GM23248 (cell line): ENCODE measurements around the gene TEAD1. TPM values are rescaled to one million over a fixed set of nuclear protein-coding genes. Genes with fewer than 3 reads are reported as not detected.

Experiments
- DNase-seq: peaks from one replicate; pipeline ENCODE4 v3.0.0-alpha.2; 2015
- H2AFZ ChIP-seq: fragments of 200-600 bp; sonication (generic); 2 replicates; pipeline ENCODE4 v1.6.1; 2016; ENCODE audit warnings: antibody characterized with exemption
- H3F3A ChIP-seq: fragments of 200-600 bp; sonication (generic); 2 replicates; pipeline ENCODE4 v1.6.1; 2016; ENCODE audit warnings: mild to moderate bottlenecking, antibody characterized with exemption, mixed run types; ENCODE audit not compliant: insufficient read depth
- H3K27ac ChIP-seq: fragments of 200-600 bp; sonication (generic); 2 replicates; pipeline ENCODE4 v1.5.1; 2016; ENCODE audit warnings: mild to moderate bottlenecking
- H3K27me3 ChIP-seq: fragments of 200-600 bp; sonication (generic); replicated peaks from 2 replicates; pipeline ENCODE4 v1.6.1; 2016; ENCODE audit warnings: mild to moderate bottlenecking; ENCODE audit not compliant: insufficient read depth
- H3K36me3 ChIP-seq: fragments of 200-600 bp; sonication (generic); 2 replicates; pipeline ENCODE4 v1.6.1; 2016; ENCODE audit warnings: low read depth, mild to moderate bottlenecking
- H3K4me1 ChIP-seq: fragments of 200-600 bp; sonication (generic); 2 replicates; pipeline ENCODE4 v1.6.1; 2016; ENCODE audit warnings: mild to moderate bottlenecking; ENCODE audit not compliant: insufficient read depth
- H3K4me2 ChIP-seq: fragments of 200-600 bp; sonication (generic); one replicate; pipeline ENCODE4 v1.6.1; 2016; ENCODE audit warnings: mild to moderate bottlenecking; ENCODE audit not compliant: unreplicated experiment
- H3K4me3 ChIP-seq: fragments of 200-600 bp; sonication (generic); 2 replicates; pipeline ENCODE4 v1.5.1; 2016; ENCODE audit warnings: mild to moderate bottlenecking
- H3K79me2 ChIP-seq: fragments of 200-600 bp; sonication (generic); 2 replicates; pipeline ENCODE4 v1.6.1; 2016; ENCODE audit warnings: mild to moderate bottlenecking; ENCODE audit not compliant: insufficient read depth
- H3K9ac ChIP-seq: fragments of 200-600 bp; sonication (generic); 2 replicates; pipeline ENCODE4 v1.6.1; 2016; ENCODE audit warnings: mild to moderate bottlenecking
- H3K9me2 ChIP-seq: fragments of 200-600 bp; sonication (generic); 2 replicates; pipeline ENCODE4 v1.6.1; 2016; ENCODE audit warnings: mixed run types, mild to moderate bottlenecking, moderate library complexity; ENCODE audit not compliant: insufficient read depth
- H3K9me3 ChIP-seq: fragments of 200-600 bp; sonication (generic); one replicate; pipeline ENCODE4 v1.6.1; 2017; ENCODE audit warnings: low read depth
- H4K20me1 ChIP-seq: fragments of 200-600 bp; sonication (generic); 2 replicates; pipeline ENCODE4 v1.6.0; 2016; ENCODE audit not compliant: insufficient read depth
- EZH2 ChIP-seq: fragments of 200-600 bp; sonication (generic); IDR thresholded peaks from 2 replicates; pipeline ENCODE4 v1.6.1; 2018; ENCODE audit warnings: antibody characterized with exemption, mild to moderate bottlenecking; ENCODE audit not compliant: insufficient read depth, poor library complexity, severe bottlenecking
- EZH2phosphoT487 ChIP-seq: fragments of 200-600 bp; sonication (generic); IDR thresholded peaks from 2 replicates; pipeline ENCODE4 v1.6.1; 2018; ENCODE audit warnings: antibody characterized with exemption, moderate library complexity, mild to moderate bottlenecking, low read depth; ENCODE audit not compliant: insufficient read depth
- WGBS, 2 experiments: methylation state at CpG; one replicate each; pipeline ENCODE4 v1.1.6; 2015 to 2017; ENCODE audit warnings: low lambda C conversion rate in 2 of 2, low coverage in 1 of 2; ENCODE audit errors: missing lambda C conversion rate in 2 of 2; 5-methylcytosine and 5-hydroxymethylcytosine counted together
- in situ Hi-C: fragments of 300-500 bp; cut with MboI; formaldehyde crosslinking; loops from 2 replicates; pipeline ENCODE4 v1.15.0; 2020
- polyA plus RNA-seq: library from polyadenylated mRNA; unstranded; fragments of >200 nt; fragmentation: Nextera tagmentation; extraction: Ambion mirVana; gene quantifications from 2 replicates; pipeline ENCODE4 v1.2.1, GENCODE V29; 2016
- total RNA-seq: library from RNA; depleted of rRNA; stranded (reverse); fragments of >200 nt; shearing (Covaris generic); gene quantifications from 2 replicates; pipeline ENCODE4 v1.2.3, GENCODE V29; 2014

TEAD1 gene
- total and polyA plus RNA-seq, 2 experiments from 2014 or later, result 52.3 to 144 TPM

DNA sequence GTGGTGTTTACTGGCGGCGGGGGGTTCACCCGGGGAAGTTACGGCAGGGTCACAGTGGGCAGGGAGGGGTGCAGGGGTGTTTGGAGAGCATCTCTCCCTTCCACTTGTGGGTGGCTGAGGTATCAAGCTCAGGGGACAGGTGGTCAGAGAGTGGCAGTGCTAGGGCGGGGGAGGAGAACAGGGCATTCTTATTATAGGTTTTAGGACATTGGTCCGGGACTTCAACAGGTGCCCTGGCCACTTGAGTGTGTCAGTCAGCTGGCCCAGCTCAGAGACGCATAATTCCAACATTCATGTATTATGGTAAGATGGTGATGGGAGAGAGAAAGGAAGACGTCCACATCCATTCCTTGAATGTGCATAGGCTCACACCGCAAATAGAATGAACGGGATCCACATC, 101.7 kb downstream of the TEAD1 start:
- Histone ChIP-seq H3K4me3 (no peak overlapping the region), H3K27me3 (no peaks in the 10 kb centered on the region), H4K20me1 (peaks cover 23% of the 10 kb centered on the region), H3K36me3 (peaks cover 9% of the 10 kb centered on the region), H3K9me2 (no peaks in the 10 kb centered on the region), H2AFZ (no peak overlapping the region), H3F3A (peaks cover 45% of the 10 kb centered on the region), H3K79me2 (peaks cover 100% of the 10 kb centered on the region), H3K9ac (no peak overlapping the region), H3K27ac (no peak overlapping the region), H3K4me1 (peaks cover 55% of the 10 kb centered on the region), H3K4me2 (no peak overlapping the region), H3K9me3 (no peaks in the 10 kb centered on the region)
- TF ChIP-seq EZH2phosphoT487 (no peak), EZH2 (no peak)
- in situ Hi-C loops, result no loop called here
- WGBS, 2 experiments, result 78 to 81% methylated on average over 10 of the region's 10 CpGs
- no peak for DNase-seq

DNA sequence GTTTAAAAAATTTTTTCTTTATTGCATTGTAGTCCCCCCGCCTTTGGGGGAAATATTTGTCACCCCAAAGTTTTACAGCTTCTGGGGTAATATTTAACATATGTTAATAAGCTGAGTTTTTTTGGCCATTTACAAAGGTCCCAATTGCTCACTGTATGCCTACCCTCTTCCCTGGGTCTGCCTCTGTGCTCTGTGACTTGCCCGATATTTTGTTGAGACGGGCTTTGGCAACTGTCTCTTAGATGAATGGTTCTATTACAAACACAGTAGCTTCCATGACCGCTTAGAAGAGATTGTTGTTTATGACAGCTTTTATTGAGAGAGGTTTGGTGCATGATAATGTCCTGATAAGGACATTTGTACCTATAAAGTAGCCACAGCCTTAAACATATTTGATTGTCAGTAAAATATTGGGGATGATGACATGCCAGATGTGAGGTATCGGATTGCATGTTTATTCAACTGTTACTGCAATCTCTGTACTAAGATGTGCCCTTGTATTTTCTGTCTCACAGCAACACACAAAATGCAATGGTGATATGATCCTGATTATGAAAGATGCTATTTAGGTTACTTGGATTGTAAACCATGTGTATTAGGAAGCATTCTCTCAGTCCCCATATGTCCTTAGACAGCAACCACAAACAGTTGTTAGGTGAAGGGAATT, 103.1 kb downstream of the TEAD1 start:
- Histone ChIP-seq H3K27ac (peak overlapping the region; percentile 26), H3F3A (peaks cover 43% of the 10 kb centered on the region), H3K79me2 (peaks cover 100% of the 10 kb centered on the region), H4K20me1 (peaks cover 22% of the 10 kb centered on the region), H3K4me2 (no peak overlapping the region), H3K9ac (no peak overlapping the region), H2AFZ (no peak overlapping the region), H3K9me2 (no peaks in the 10 kb centered on the region), H3K4me3 (no peak overlapping the region), H3K9me3 (no peaks in the 10 kb centered on the region), H3K36me3 (peaks cover 16% of the 10 kb centered on the region), H3K27me3 (no peaks in the 10 kb centered on the region), H3K4me1 (peaks cover 41% of the 10 kb centered on the region)
- in situ Hi-C loops, result no loop called here
- TF ChIP-seq EZH2 (no peak), EZH2phosphoT487 (no peak)
- peak; percentile 47 for DNase-seq
- 80 to 84% methylated on average over 5 of the region's 5 CpGs for WGBS, 2 experiments

DNA sequence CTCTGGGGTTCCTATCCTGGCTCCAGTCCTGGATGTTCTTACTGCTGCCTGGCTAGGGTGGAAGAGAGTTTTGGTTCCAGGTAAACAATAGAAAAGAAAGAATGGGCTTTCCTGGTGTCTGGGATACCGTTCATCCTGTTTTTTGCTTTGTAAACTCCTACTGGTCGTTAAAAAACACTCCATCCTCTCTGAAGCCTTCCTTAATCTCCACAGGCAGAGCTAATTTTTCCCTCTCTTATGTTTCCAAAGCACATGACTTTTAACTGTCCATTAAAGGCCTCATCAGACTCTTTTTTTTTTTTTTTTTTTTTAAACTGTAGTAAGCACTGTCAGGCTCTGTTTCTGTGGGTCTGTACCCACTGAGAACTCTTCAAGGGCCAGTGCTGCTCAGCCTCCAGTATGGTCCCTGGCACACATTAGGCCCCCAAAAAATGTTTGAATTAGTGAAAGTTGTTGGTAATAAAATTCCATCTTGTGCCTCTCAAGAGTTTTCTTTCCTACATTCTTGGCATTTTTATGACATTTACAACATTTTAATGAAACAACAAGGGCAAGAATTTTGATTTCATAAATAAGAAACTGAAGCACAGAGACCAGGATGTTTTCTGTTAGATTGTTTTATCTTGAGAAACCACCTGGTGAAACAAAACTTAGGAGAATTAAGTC, 104.2 kb downstream of the TEAD1 start:
- no peak overlapping the region for H3K4me3 ChIP-seq
- peaks cover 18% of the 10 kb centered on the region for H4K20me1 ChIP-seq
- WGBS, 2 experiments, result 95 to 97% methylated on average over 2 of the region's 2 CpGs
- DNase-seq, result no peak
- no peak overlapping the region for H2AFZ ChIP-seq
- H3K9ac ChIP-seq, result no peak overlapping the region
- H3K9me2 ChIP-seq, result no peaks in the 10 kb centered on the region
- no peak for TF ChIP-seq EZH2
- no peak for TF ChIP-seq EZH2phosphoT487
- peaks cover 16% of the 10 kb centered on the region for H3K36me3 ChIP-seq
- peak overlapping the region; percentile 19 for H3K4me2 ChIP-seq
- no peaks in the 10 kb centered on the region for H3K27me3 ChIP-seq
- peaks cover 30% of the 10 kb centered on the region for H3K4me1 ChIP-seq
- H3K9me3 ChIP-seq, result no peaks in the 10 kb centered on the region
- in situ Hi-C loops, result no loop called here
- peak overlapping the region; percentile 26 for H3K27ac ChIP-seq
- H3K79me2 ChIP-seq, result peaks cover 100% of the 10 kb centered on the region
- H3F3A ChIP-seq, result peaks cover 36% of the 10 kb centered on the region

DNA sequence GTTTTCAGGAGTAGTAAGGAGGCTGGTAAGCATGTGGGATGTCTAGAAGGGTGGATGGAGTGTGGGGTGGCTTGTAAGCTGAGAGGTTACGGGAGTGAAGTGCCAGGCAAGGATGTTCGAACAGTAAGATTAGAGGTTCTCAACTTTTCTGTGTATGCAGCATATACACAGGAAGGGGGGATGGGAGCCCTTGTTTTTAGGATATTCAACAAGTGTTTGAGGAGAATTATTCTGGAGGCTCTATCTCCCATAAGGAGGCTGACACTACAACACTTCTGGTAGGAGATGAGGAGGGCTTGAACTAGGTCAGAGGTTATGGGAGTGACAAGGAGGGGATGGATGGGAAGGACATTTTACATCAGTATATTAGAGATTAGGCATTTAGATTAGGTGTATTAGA, 109.5 kb downstream of the TEAD1 start:
- Histone ChIP-seq H3K27ac (no peak overlapping the region), H3K4me2 (no peak overlapping the region), H3K9me3 (no peaks in the 10 kb centered on the region), H4K20me1 (peaks cover 12% of the 10 kb centered on the region; the same call in 1 of the 2 replicates), H3K79me2 (peaks cover 100% of the 10 kb centered on the region), H3F3A (peaks cover 41% of the 10 kb centered on the region), H3K27me3 (no peaks in the 10 kb centered on the region), H3K4me3 (no peak overlapping the region), H3K9ac (no peak overlapping the region), H2AFZ (no peak overlapping the region), H3K9me2 (no peaks in the 10 kb centered on the region), H3K4me1 (peaks cover 32% of the 10 kb centered on the region), H3K36me3 (peaks cover 16% of the 10 kb centered on the region)
- 96 to 100% methylated on average over 2 of the region's 2 CpGs for WGBS, 2 experiments
- in situ Hi-C loops, result no loop called here
- DNase-seq, result no peak
- TF ChIP-seq EZH2phosphoT487 (no peak), EZH2 (no peak)
